Prostate gland (tissue), 2 donors: Measurements from ENCODE around the gene POU6F2.

ENCODE experiments used
- CTCF ChIP-seq, 4 experiments: fragments of 200-600 bp in 2 of 4; fragments of 450-650 bp in 2 of 4; sonication (generic) in 2 of 4; IDR thresholded peaks; 1 replicate in 3 of 4; 2 replicates in 1 of 4; pipeline ENCODE4 v1.5.1; 2016 to 2019; ENCODE audit warnings: antibody characterized with exemption in 4 of 4, mild to moderate bottlenecking in 2 of 4, moderate library complexity in 2 of 4
- POLR2AphosphoS5 ChIP-seq: sonication (generic); formaldehyde crosslinking; IDR thresholded peaks from one replicate; pipeline ENCODE4 v1.6.1; 2017; ENCODE audit warnings: antibody characterized with exemption

- TF ChIP-seq CTCF (IDR thresholded peaks at IDR 0.05) (no peak), POLR2AphosphoS5 (no peak)
Observed at GRCh38 chr7:39341083-39341482, 363.4 kb downstream of the POU6F2 start.
